Transverse colon (tissue), 4 donors: Measurements from ENCODE around the gene UMOD. TPM values are rescaled to one million over a fixed set of nuclear protein-coding genes. Genes with fewer than 3 reads are reported as not detected.

Experiments used
- DNase-seq: peaks from one replicate; pipeline ENCODE4 v3.0.0-alpha.2; 2019
- H3K27ac ChIP-seq, 4 donors: fragments of 200-600 bp; sonication (generic); 2 replicates each; pipeline ENCODE4 v1.5.1; 2016 to 2018; ENCODE audit warnings: inconsistent platforms in 4 of 4
- H3K27me3 ChIP-seq: fragments of 200-600 bp; sonication (generic); 2 replicates; pipeline ENCODE4 v1.5.1; 2017; ENCODE audit warnings: inconsistent platforms
- H3K36me3 ChIP-seq, 4 donors: fragments of 200-600 bp; sonication (generic); 2 replicates each; pipeline ENCODE4 v1.5.1; 2017 to 2019; ENCODE audit warnings: inconsistent platforms in 4 of 4
- H3K4me1 ChIP-seq, 4 donors: fragments of 200-600 bp; sonication (generic); 2 replicates each; pipeline ENCODE4 v1.5.1; 2017 to 2020; ENCODE audit warnings: inconsistent platforms in 4 of 4
- H3K4me3 ChIP-seq, 4 donors: fragments of 200-600 bp; sonication (generic); 1 replicate in 1 of 4; 2 replicates in 3 of 4; pipeline versions ENCODE4 v1.5.1 to v1.6.1; 2017 to 2019; ENCODE audit warnings: inconsistent platforms in 4 of 4
- H3K9me3 ChIP-seq, 2 donors: fragments of 200-600 bp; sonication (generic); 2 replicates each; pipeline ENCODE4 v1.5.1; 2017 to 2019; ENCODE audit warnings: inconsistent platforms in 2 of 2
- CTCF ChIP-seq, 5 experiments: fragments of 200-600 bp in 3 of 5; fragments of 450-650 bp in 2 of 5; sonication (generic) in 3 of 5; IDR thresholded peaks; 1 replicate in 2 of 5; 2 replicates in 3 of 5; pipeline ENCODE4 v1.5.1; 2016 to 2017; ENCODE audit warnings: antibody characterized with exemption in 5 of 5, inconsistent platforms in 3 of 5, mild to moderate bottlenecking in 2 of 5, moderate library complexity in 1 of 5
- EP300 ChIP-seq: sonication (generic); formaldehyde crosslinking; IDR thresholded peaks from one replicate; pipeline ENCODE4 v1.6.1; 2017; ENCODE audit warnings: antibody characterized with exemption, low read depth
- POLR2A ChIP-seq: fragments of 450-650 bp; IDR thresholded peaks from one replicate; pipeline ENCODE4 v1.6.1; 2016; ENCODE audit warnings: antibody characterized with exemption, mild to moderate bottlenecking, moderate library complexity
- POLR2AphosphoS5 ChIP-seq, 3 donors: sonication (generic); formaldehyde crosslinking; IDR thresholded peaks; one replicate each; pipeline ENCODE4 v1.6.1; 2016; ENCODE audit warnings: antibody characterized with exemption in 3 of 3
- WGBS, 2 donors: methylation state at CpG; one replicate each; pipeline ENCODE4 v1.1.5; 2018; ENCODE audit warnings: low coverage in 1 of 2; 5-methylcytosine and 5-hydroxymethylcytosine counted together
- in situ Hi-C, 4 donors: fragments of 200-750 bp; cut with MboI; loops; one replicate each; pipeline versions ENCODE4 v1.15.0 to v1.15.1; 2017; ENCODE audit warnings: low sequenced_read_pairs in 3 of 4, low pct_ligation_motif_present in 1 of 4, low pct_unique_long_range_greater_than_20kb in 1 of 4
- intact Hi-C: fragments of 100-400 bp; cut with DNase I; formaldehyde crosslinking; loops from one replicate; pipeline ENCODE4 v1.15.1; 2023; ENCODE audit warnings: low total_unique reads
- total RNA-seq, 4 donors: library from RNA; depleted of rRNA; stranded (reverse); fragments of >200 nt; gene quantifications; one replicate each; pipeline ENCODE4 v1.1.0, GENCODE V29; 2016

UMOD gene
- total RNA-seq, 4 donors from 2014 or later = not detected

- in situ Hi-C loops = loop anchor here (5.0 to 25.0 kb wide), 5 partner anchors 468 to 818 kb away; partner anchors contain the start of gene VPS35L (in 1 of the 4)
- Histone ChIP-seq H3K4me1 (no peaks in the 10 kb centered on the region), H3K27ac (no peak overlapping the region), H3K9me3 (no peaks in the 10 kb centered on the region), H3K4me3 (no peak overlapping the region), H3K27me3 (no peaks in the 10 kb centered on the region), H3K36me3 (no peaks in the 10 kb centered on the region)
- WGBS, 2 donors = 54 to 80% methylated on average over 1 to 3 of the region's 3 CpGs
- intact Hi-C loops = loop anchor here (5.0 kb wide), 1 partner anchor 468 kb away; no protein-coding TSS in a partner anchor
- TF ChIP-seq EP300 = no peak
- no peak for TF ChIP-seq CTCF (IDR thresholded peaks at IDR 0.05)
- no peak for TF ChIP-seq POLR2A
- no peak for TF ChIP-seq POLR2AphosphoS5 (IDR thresholded peaks at IDR 0.05)
- DNase-seq = no peak
Measured at GRCh38 chr16:20380782-20381181, 28.3 kb upstream of the UMOD start.

GRCh38 chr16:20377181-20377580, 24.7 kb upstream of the UMOD start:
- DNase-seq = no peak
- H3K9me3 ChIP-seq = no peaks in the 10 kb centered on the region
- H3K4me1 ChIP-seq = no peaks in the 10 kb centered on the region
- WGBS, 2 donors = 53 to 57% methylated on average over 5 of the region's 5 CpGs
- TF ChIP-seq POLR2A = no peak
- TF ChIP-seq EP300 = no peak
- TF ChIP-seq CTCF (IDR thresholded peaks at IDR 0.05) = no peak
- TF ChIP-seq POLR2AphosphoS5 (IDR thresholded peaks at IDR 0.05) = no peak
- intact Hi-C loops (no loop called here), in situ Hi-C loops (loop anchor here in 2 of 4 donors (25.0 kb wide), 2 partner anchors 465 to 815 kb away; partner anchors contain the start of gene VPS35L (in 1 of the 2))
- H3K36me3 ChIP-seq = no peaks in the 10 kb centered on the region
- no peak overlapping the region for H3K27ac ChIP-seq
- no peak overlapping the region for H3K4me3 ChIP-seq
- peaks cover 5% of the 10 kb centered on the region for H3K27me3 ChIP-seq

DNA sequence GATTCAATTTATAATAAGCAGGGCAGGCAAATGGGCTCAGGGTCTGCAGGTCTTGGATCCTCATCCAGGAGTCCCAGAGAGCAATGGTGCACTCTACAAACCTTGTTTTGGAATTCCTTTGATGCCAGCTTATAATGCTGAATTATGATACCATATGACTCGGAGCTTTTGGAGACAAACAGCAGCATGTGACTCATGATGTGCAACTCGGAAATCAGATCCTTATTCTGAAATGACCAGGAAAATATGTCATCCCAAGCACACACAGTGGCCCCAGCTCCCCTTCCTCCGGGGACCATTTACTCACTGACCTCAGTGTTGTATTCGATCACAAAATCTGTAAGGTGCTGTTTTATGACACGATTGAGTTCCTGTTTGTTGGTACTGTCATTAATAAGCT, 20.2 kb upstream of the UMOD start:
- Histone ChIP-seq H3K9me3 (no peaks in the 10 kb centered on the region), H3K27ac (no peak overlapping the region), H3K4me3 (no peak overlapping the region), H3K36me3 (no peaks in the 10 kb centered on the region), H3K27me3 (peaks cover 12% of the 10 kb centered on the region), H3K4me1 (no peaks in the 10 kb centered on the region)
- DNase-seq = no peak
- WGBS, 2 donors = 81 to 85% methylated on average over 4 to 5 of the region's 5 CpGs
- intact Hi-C loops (no loop called here), in situ Hi-C loops (no loop called here)
- TF ChIP-seq CTCF (IDR thresholded peaks at IDR 0.05) (no peak), EP300 (no peak), POLR2A (no peak), POLR2AphosphoS5 (IDR thresholded peaks at IDR 0.05) (no peak)

- WGBS, 2 donors = 73 to 78% methylated on average over 6 to 9 of the region's 9 CpGs
- DNase-seq = no peak
- Histone ChIP-seq H3K27me3 (peaks cover 12% of the 10 kb centered on the region), H3K4me1 (no peaks in the 10 kb centered on the region), H3K9me3 (no peaks in the 10 kb centered on the region), H3K4me3 (no peak overlapping the region), H3K36me3 (no peaks in the 10 kb centered on the region), H3K27ac (no peak overlapping the region)
- in situ Hi-C loops (no loop called here), intact Hi-C loops (no loop called here)
- no peak for TF ChIP-seq EP300
- TF ChIP-seq POLR2AphosphoS5 (IDR thresholded peaks at IDR 0.05) = no peak
- no peak for TF ChIP-seq CTCF (IDR thresholded peaks at IDR 0.05)
- no peak for TF ChIP-seq POLR2A
Measured at GRCh38 chr16:20369452-20370054, 17.0 kb upstream of the UMOD start.
